Mesenchymal stem cell (in vitro differentiated cells and primary cell): Measurements from ENCODE around the gene MMP25.
"Not testable (repeated sequence)": the region's sequence is repeated elsewhere in the genome, so short reads cannot be mapped to it uniquely, and the experiment has no call there.

Experiments used
- DNase-seq: peaks from one replicate; pipeline ENCODE4 v3.0.0-alpha.2; 2013
- H2AFZ ChIP-seq: one replicate; pipeline ENCODE4 v1.6.1; 2013; ENCODE audit warnings: low read depth, mild to moderate bottlenecking, control low read depth, inconsistent platforms, low read length, moderate library complexity
- H2AK5ac ChIP-seq: 2 replicates; pipeline ENCODE4 v1.6.1; 2013; ENCODE audit warnings: low read length, moderate library complexity, mild to moderate bottlenecking, inconsistent platforms; ENCODE audit not compliant: severe bottlenecking
- H2BK120ac ChIP-seq: one replicate; pipeline ENCODE4 v1.6.1; 2013; ENCODE audit warnings: low read depth, mild to moderate bottlenecking, inconsistent platforms, low read length, moderate library complexity
- H2BK12ac ChIP-seq, 2 experiments: one replicate each; pipeline ENCODE4 v1.6.1; 2013; ENCODE audit warnings: inconsistent platforms in 2 of 2, low read length in 2 of 2, mild to moderate bottlenecking in 2 of 2, moderate library complexity in 2 of 2, control low read depth in 1 of 2
- H2BK15ac ChIP-seq: one replicate; pipeline ENCODE4 v1.6.1; 2013; ENCODE audit warnings: mild to moderate bottlenecking, low read depth, inconsistent platforms; ENCODE audit not compliant: poor library complexity, severe bottlenecking
- H2BK5ac ChIP-seq: 2 replicates; pipeline ENCODE4 v1.6.1; 2013; ENCODE audit warnings: low read depth, mild to moderate bottlenecking, low read length, control low read depth, inconsistent platforms; ENCODE audit not compliant: poor library complexity, severe bottlenecking
- H3K14ac ChIP-seq, 2 experiments: one replicate each; pipeline ENCODE4 v1.6.1; 2013; ENCODE audit warnings: inconsistent platforms in 2 of 2, low read length in 2 of 2, control low read depth in 1 of 2, mild to moderate bottlenecking in 1 of 2, moderate library complexity in 1 of 2
- H3K18ac ChIP-seq, 2 experiments: one replicate each; pipeline ENCODE4 v1.6.1; 2013; ENCODE audit warnings: inconsistent platforms in 2 of 2, low read length in 2 of 2, control low read depth in 1 of 2, low read depth in 1 of 2, mild to moderate bottlenecking in 1 of 2
- H3K23ac ChIP-seq, 2 experiments: one replicate each; pipeline ENCODE4 v1.6.1; 2013; ENCODE audit warnings: inconsistent platforms in 2 of 2, low read length in 2 of 2, mild to moderate bottlenecking in 2 of 2, moderate library complexity in 2 of 2, control low read depth in 1 of 2
- H3K27ac ChIP-seq: 2 replicates; pipeline ENCODE4 v1.5.1; 2013; ENCODE audit warnings: mild to moderate bottlenecking, moderate library complexity, low read length, control low read depth, inconsistent platforms; ENCODE audit not compliant: poor library complexity, severe bottlenecking
- H3K27me3 ChIP-seq, 2 experiments: 2 replicates each; pipeline versions ENCODE4 v1.6.1 to v1.7.0; 2013; ENCODE audit warnings: low read length in 2 of 2, mild to moderate bottlenecking in 2 of 2, moderate library complexity in 2 of 2, control low read depth in 1 of 2, inconsistent platforms in 1 of 2; ENCODE audit not compliant: control insufficient read depth in 1 of 2, insufficient read depth in 1 of 2
- H3K36me3 ChIP-seq, 2 experiments: 2 replicates each; pipeline versions ENCODE4 v1.6.1 to v1.7.0; 2013; ENCODE audit warnings: low read length in 2 of 2, control low read depth in 1 of 2, inconsistent platforms in 1 of 2, low read depth in 1 of 2, mild to moderate bottlenecking in 1 of 2; ENCODE audit not compliant: insufficient read depth in 2 of 2, control insufficient read depth in 1 of 2
- H3K4ac ChIP-seq, 2 experiments: one replicate each; pipeline ENCODE4 v1.6.1; 2013; ENCODE audit warnings: inconsistent platforms in 2 of 2, low read length in 2 of 2, mild to moderate bottlenecking in 2 of 2, moderate library complexity in 2 of 2, control low read depth in 1 of 2, low read depth in 1 of 2
- H3K4me1 ChIP-seq: 2 replicates; pipeline ENCODE4 v1.6.1; 2013; ENCODE audit warnings: low read depth, low read length, control low read depth; ENCODE audit not compliant: control insufficient read depth, insufficient read depth
- H3K4me2 ChIP-seq: 2 replicates; pipeline ENCODE4 v1.6.1; 2013; ENCODE audit warnings: low read length, mild to moderate bottlenecking, inconsistent platforms; ENCODE audit not compliant: poor library complexity, severe bottlenecking
- H3K4me3 ChIP-seq, 2 experiments: 2 replicates each; pipeline versions ENCODE4 v1.5.1 to v1.7.0; 2013; ENCODE audit warnings: low read length in 2 of 2, mild to moderate bottlenecking in 2 of 2, control low read depth in 1 of 2, low read depth in 1 of 2; ENCODE audit not compliant: insufficient read depth in 1 of 2
- H3K79me1 ChIP-seq: replicated peaks from 2 replicates; pipeline ENCODE4 v1.6.1; 2013; ENCODE audit warnings: mild to moderate bottlenecking, control low read depth, low read length, inconsistent platforms; ENCODE audit not compliant: poor library complexity, severe bottlenecking
- H3K9ac ChIP-seq: 2 replicates; pipeline ENCODE4 v1.7.0; 2013; ENCODE audit warnings: mild to moderate bottlenecking, low read length, moderate library complexity
- H3K9me3 ChIP-seq: 2 replicates; pipeline ENCODE4 v1.7.0; 2013; ENCODE audit warnings: mild to moderate bottlenecking, low read length; ENCODE audit not compliant: control insufficient read depth
- H4K8ac ChIP-seq: one replicate; pipeline ENCODE4 v1.6.1; 2013; ENCODE audit warnings: inconsistent platforms, mild to moderate bottlenecking, low read length, moderate library complexity
- H4K91ac ChIP-seq: one replicate; pipeline ENCODE4 v1.6.1; 2013; ENCODE audit warnings: mild to moderate bottlenecking, low read length, inconsistent platforms
- WGBS: methylation state at CpG from one replicate; pipeline ENCODE4 v1.1.7; 2013; ENCODE audit warnings: mixed read lengths; 5-methylcytosine and 5-hydroxymethylcytosine counted together

The MMP25 gene

GRCh38 chr16:3075946-3076345 lies 29.6 kb downstream of the MMP25 start:
- H3K9me3 ChIP-seq, H3K4ac ChIP-seq, H4K8ac ChIP-seq, H3K27ac ChIP-seq, H3K23ac ChIP-seq, H3K9ac ChIP-seq, H3K79me1 ChIP-seq, H4K91ac ChIP-seq, H2BK5ac ChIP-seq, H2AFZ ChIP-seq, H3K4me2 ChIP-seq, DNase-seq, H3K4me1 ChIP-seq, H3K18ac ChIP-seq, H2BK12ac ChIP-seq, H3K36me3 ChIP-seq, H2BK15ac ChIP-seq, H2BK120ac ChIP-seq, H2AK5ac ChIP-seq, H3K4me3 ChIP-seq: not testable (repeated sequence)
- Histone ChIP-seq H3K27me3 (peaks cover 43 to 61% of the 10 kb centered on the region in 2 experiments), H3K14ac (peak overlapping the region in 1 of 2 experiments; percentile 12)
- 87% methylated on average over 6 of the region's 6 CpGs for WGBS

GRCh38 chr16:3076577-3076976 lies 30.2 kb downstream of the MMP25 start:
- H3K9me3 ChIP-seq: no peaks in the 10 kb centered on the region
- H2AK5ac ChIP-seq: no peak overlapping the region
- H2AFZ ChIP-seq: no peak overlapping the region
- H3K9ac ChIP-seq: no peak overlapping the region
- no peak overlapping the region for H2BK12ac ChIP-seq
- no peak overlapping the region for H3K4me3 ChIP-seq
- H3K27ac ChIP-seq: no peak overlapping the region
- H3K79me1 ChIP-seq: no peaks in the 10 kb centered on the region
- H3K4me1 ChIP-seq: no peaks in the 10 kb centered on the region
- no peak overlapping the region for H2BK120ac ChIP-seq
- no peak for DNase-seq
- peaks cover 44 to 61% of the 10 kb centered on the region in 2 experiments for H3K27me3 ChIP-seq
- no peak overlapping the region for H3K4ac ChIP-seq
- no peak overlapping the region for H3K18ac ChIP-seq
- no peaks in the 10 kb centered on the region for H3K36me3 ChIP-seq
- H3K23ac ChIP-seq: no peak overlapping the region
- H4K91ac ChIP-seq: no peak overlapping the region
- H2BK5ac ChIP-seq: no peak overlapping the region
- H3K4me2 ChIP-seq: no peak overlapping the region
- 49% methylated on average over 5 of the region's 6 CpGs for WGBS
- no peak overlapping the region for H3K14ac ChIP-seq
- H4K8ac ChIP-seq: no peak overlapping the region
- H2BK15ac ChIP-seq: no peak overlapping the region

GRCh38 chr16:3080024-3080423 lies 33.7 kb downstream of the MMP25 start:
- Histone ChIP-seq H3K9me3 (no peaks in the 10 kb centered on the region), H4K91ac (no peak overlapping the region), H3K4me1 (no peaks in the 10 kb centered on the region), H3K18ac (no peak overlapping the region), H3K27me3 (peaks cover 33 to 57% of the 10 kb centered on the region in 2 experiments), H2BK12ac (no peak overlapping the region), H3K23ac (no peak overlapping the region), H2AK5ac (no peak overlapping the region), H4K8ac (no peak overlapping the region), H3K36me3 (no peaks in the 10 kb centered on the region), H3K4ac (no peak overlapping the region), H3K14ac (no peak overlapping the region), H3K9ac (no peak overlapping the region), H2BK5ac (no peak overlapping the region), H3K4me2 (no peak overlapping the region), H3K79me1 (no peaks in the 10 kb centered on the region), H2BK15ac (no peak overlapping the region), H2AFZ (no peak overlapping the region), H3K4me3 (no peak overlapping the region), H3K27ac (no peak overlapping the region), H2BK120ac (no peak overlapping the region)
- DNase-seq: no peak
- WGBS: 92% methylated on average over 17 of the region's 17 CpGs

- not testable (repeated sequence) for H4K91ac ChIP-seq, H3K9ac ChIP-seq, H2AK5ac ChIP-seq, H2BK15ac ChIP-seq, H3K27ac ChIP-seq, DNase-seq, H3K9me3 ChIP-seq, H3K4ac ChIP-seq, H3K23ac ChIP-seq, H2BK12ac ChIP-seq, H3K79me1 ChIP-seq, H2AFZ ChIP-seq, H2BK5ac ChIP-seq, H3K14ac ChIP-seq, H3K4me1 ChIP-seq, H4K8ac ChIP-seq, H3K18ac ChIP-seq, H3K36me3 ChIP-seq, H3K4me2 ChIP-seq, H3K4me3 ChIP-seq, H2BK120ac ChIP-seq
- peaks cover 22 to 56% of the 10 kb centered on the region in 2 experiments for H3K27me3 ChIP-seq
- 94% methylated on average over 13 of the region's 13 CpGs for WGBS
These were observed 35.6 kb downstream of the MMP25 start for GRCh38 chr16:3081957-3082356.
